ENCODE results near the gene HLA-DPB1. TPM values are rescaled to one million over a fixed set of nuclear protein-coding genes. Genes with fewer than 3 reads are reported as not detected.
A peak's percentile ranks its signal among the peaks of the same experiment; 100 is the strongest.

The HLA-DPB1 gene
- total and polyA plus RNA-seq, 8 donors: 15.2 to 326 (median 26.8) TPM

- no peak overlapping the region for H3K4me3 ChIP-seq
- no peak for ATAC-seq
Measured at GRCh38 chr6:33114406-33114805, 38.6 kb downstream of the HLA-DPB1 start.

GRCh38 chr6:33116417-33116816 lies 40.6 kb downstream of the HLA-DPB1 start:
- Histone ChIP-seq H3K36me3 (no peaks in the 10 kb centered on the region), H3K9me3 (no peaks in the 10 kb centered on the region), H3K27me3 (peaks cover 24 to 66% of the 10 kb centered on the region in 2 donors), H3K4me3 (no peak overlapping the region), H3K4me1 (peaks cover 0 to 10% of the 10 kb centered on the region in 2 donors), H3K27ac (no peak overlapping the region)
- DNase-seq: no peak
- TF ChIP-seq CTCF (IDR thresholded peaks at IDR 0.05): no peak
- no peak for ATAC-seq
- intact Hi-C loops (cut with DNase I): loop anchor here in 1 of 2 donors (10.0 kb wide), 1 partner anchor 128 kb away; no protein-coding TSS in a partner anchor

More at GRCh38 chr6:33114406-33114805, 38.6 kb downstream of the HLA-DPB1 start:
- no peaks in the 10 kb centered on the region for H3K9me3 ChIP-seq
- no peak for DNase-seq
- no peak for TF ChIP-seq CTCF (IDR thresholded peaks at IDR 0.05)
- intact Hi-C loops (cut with DNase I): loop anchor here in 1 of 2 donors (10.0 kb wide), 1 partner anchor 130 kb away; no protein-coding TSS in a partner anchor
- no peaks in the 10 kb centered on the region for H3K36me3 ChIP-seq
- H3K4me1 ChIP-seq: peaks cover 0 to 10% of the 10 kb centered on the region in 2 donors
- H3K27ac ChIP-seq: no peak overlapping the region
- H3K27me3 ChIP-seq: peaks cover 24 to 63% of the 10 kb centered on the region in 2 donors

- Histone ChIP-seq H3K27ac (no peak overlapping the region), H3K4me1 (peaks cover 0 to 10% of the 10 kb centered on the region in 2 donors), H3K4me3 (no peak overlapping the region), H3K36me3 (no peaks in the 10 kb centered on the region), H3K27me3 (peaks cover 24 to 66% of the 10 kb centered on the region in 2 donors), H3K9me3 (no peaks in the 10 kb centered on the region)
- TF ChIP-seq CTCF (IDR thresholded peaks at IDR 0.05): no peak
- intact Hi-C loops (cut with DNase I): loop anchor here in 1 of 2 donors (10.0 kb wide), 1 partner anchor 128 kb away; no protein-coding TSS in a partner anchor
- DNase-seq (peak in 1 of 4 donors; percentile 70), ATAC-seq (no peak)
Measured at GRCh38 chr6:33116841-33117711, 41.3 kb downstream of the HLA-DPB1 start.

- Histone ChIP-seq H3K9me3 (no peaks in the 10 kb centered on the region), H3K27me3 (peaks cover 24 to 61% of the 10 kb centered on the region in 2 donors), H3K36me3 (no peaks in the 10 kb centered on the region), H3K4me1 (peaks cover 0 to 10% of the 10 kb centered on the region in 2 donors), H3K4me3 (no peak overlapping the region), H3K27ac (no peak overlapping the region)
- intact Hi-C loops (cut with DNase I): loop anchor here in 1 of 2 donors (10.0 kb wide), 1 partner anchor 127 kb away; no protein-coding TSS in a partner anchor
- ATAC-seq (no peak), DNase-seq (peak in 1 of 4 donors; percentile 13)
- TF ChIP-seq CTCF (IDR thresholded peaks at IDR 0.05): no peak
Measured at GRCh38 chr6:33117811-33118277, 42.1 kb downstream of the HLA-DPB1 start.

Measured in left lung (tissue), 10 donors.